K562 (cell line): ENCODE results near the gene BCAN. TPM values are rescaled to one million over a fixed set of nuclear protein-coding genes. Genes with fewer than 3 reads are reported as not detected.

Experiments
- ARID3A ChIP-seq: IDR thresholded peaks from 2 replicates; pipeline ENCODE4 v1.6.1; 2012; ENCODE audit warnings: low read depth, low read length, improper control_type of control experiment, borderline replicate concordance
- BMI1 ChIP-seq: fragments of 150-350 bp; IDR thresholded peaks from 2 replicates; pipeline ENCODE4 v1.6.1; 2014; ENCODE audit warnings: low read length
- CAMTA2 ChIP-seq: fragments of 250-450 bp; sonication (Bioruptor Pico); conservative IDR thresholded peaks from 2 replicates; pipeline ENCODE4 v1.5.1; 2022
- CC2D1A ChIP-seq: fragments of 450-650 bp; IDR thresholded peaks from 2 replicates; pipeline ENCODE4 v1.6.1; 2017; ENCODE audit warnings: mild to moderate bottlenecking
- GABPB1 ChIP-seq: sonication (generic); formaldehyde crosslinking; IDR thresholded peaks from 2 replicates; pipeline ENCODE4 v1.8.0; 2022; ENCODE audit warnings: mild to moderate bottlenecking, missing genetic modification reagents
- GTF2E2 ChIP-seq: fragments of 200-800 bp; sonication (Bioruptor generic); IDR thresholded peaks from 2 replicates; pipeline ENCODE4 v1.6.1; 2016; ENCODE audit warnings: missing genetic modification characterization, missing compliant biosample characterization
- HNRNPLL ChIP-seq: fragments of 200-400 bp; formaldehyde crosslinking; IDR thresholded peaks from 2 replicates; pipeline ENCODE4 v1.6.1; 2017; ENCODE audit warnings: low read length, low read depth, mild to moderate bottlenecking; ENCODE audit not compliant: poor library complexity, severe bottlenecking
- ILK ChIP-seq: fragments of 450-650 bp; IDR thresholded peaks from 2 replicates; pipeline ENCODE4 v1.6.1; 2016; ENCODE audit warnings: missing genetic modification characterization, low read depth, mild to moderate bottlenecking, missing compliant biosample characterization, moderate library complexity, borderline replicate concordance
- JUND ChIP-seq, 2 experiments: IDR thresholded peaks; 2 replicates in 1 of 2; 3 replicates in 1 of 2; pipeline ENCODE4 v1.6.1; 2011; ENCODE audit warnings: borderline replicate concordance in 2 of 2, low read depth in 2 of 2, low read length in 2 of 2, improper control_type of control experiment in 1 of 2, missing biosample characterization in 1 of 2, missing genetic modification characterization in 1 of 2, missing genetic modification reagents in 1 of 2
- KDM5B ChIP-seq: fragments of 200-600 bp; sonication (generic); IDR thresholded peaks from 2 replicates; pipeline ENCODE4 v1.6.1; 2012; ENCODE audit warnings: low read depth, mild to moderate bottlenecking, moderate library complexity, low read length, control low read depth, inconsistent platforms; ENCODE audit not compliant: insufficient replicate concordance
- MAZ ChIP-seq, 2 experiments: fragments of 450-650 bp in 1 of 2; sonication (generic) in 1 of 2; formaldehyde crosslinking; IDR thresholded peaks in 1 of 2; conservative IDR thresholded peaks in 1 of 2; 2 replicates each; pipeline versions ENCODE4 v1.4.0 to v1.5.0; 2020; ENCODE audit warnings: mild to moderate bottlenecking in 1 of 2, missing genetic modification reagents in 1 of 2
- MEF2A ChIP-seq: IDR thresholded peaks from 2 replicates; pipeline ENCODE4 v1.6.1; 2011; ENCODE audit warnings: low read depth, mild to moderate bottlenecking, low read length, moderate library complexity; ENCODE audit not compliant: control insufficient read depth
- NFRKB ChIP-seq: fragments of 450-650 bp; IDR thresholded peaks from 2 replicates; pipeline ENCODE4 v1.6.1; 2016; ENCODE audit warnings: low read depth
- PHF20 ChIP-seq: fragments of 450-650 bp; IDR thresholded peaks from 2 replicates; pipeline ENCODE4 v1.6.1; 2018; ENCODE audit not compliant: partially characterized antibody
- POU5F1 ChIP-seq: fragments of 150-350 bp; IDR thresholded peaks from 2 replicates; pipeline ENCODE4 v1.6.1; 2014; ENCODE audit warnings: borderline replicate concordance, low read length, low read depth, mild to moderate bottlenecking; ENCODE audit not compliant: partially characterized antibody
- RBBP5 ChIP-seq: fragments of 200-600 bp; sonication (generic); IDR thresholded peaks from 2 replicates; pipeline ENCODE4 v1.6.1; 2012; ENCODE audit warnings: borderline replicate concordance, mild to moderate bottlenecking, low read length, control low read depth, inconsistent platforms; ENCODE audit not compliant: insufficient read depth, poor library complexity, severe bottlenecking
- RUNX1 ChIP-seq: sonication (generic); IDR thresholded peaks from 2 replicates; pipeline ENCODE4 v1.6.1; 2016; ENCODE audit warnings: antibody characterized with exemption, low read depth
- SAP30 ChIP-seq: fragments of 200-600 bp; sonication (generic); IDR thresholded peaks from 2 replicates; pipeline ENCODE4 v1.6.1; 2012; ENCODE audit warnings: borderline replicate concordance, low read depth, mild to moderate bottlenecking, moderate library complexity, low read length, control low read depth, inconsistent platforms; ENCODE audit not compliant: insufficient read depth, poor library complexity, severe bottlenecking
- SOX6 ChIP-seq: fragments of 450-650 bp; IDR thresholded peaks from 2 replicates; pipeline ENCODE4 v1.6.1; 2014; ENCODE audit warnings: mild to moderate bottlenecking
- TAF7 ChIP-seq: fragments of 450-650 bp; IDR thresholded peaks from 2 replicates; pipeline ENCODE4 v1.6.1; 2016; ENCODE audit warnings: missing genetic modification characterization, missing compliant biosample characterization
- TEAD1 ChIP-seq, 2 experiments: fragments of 450-650 bp in 1 of 2; sonication (generic) in 1 of 2; formaldehyde crosslinking; IDR thresholded peaks; 2 replicates each; pipeline versions ENCODE4 v1.4.0 to v1.8.0; 2020 to 2022; ENCODE audit warnings: mild to moderate bottlenecking in 2 of 2, missing genetic modification reagents in 1 of 2
- TRIM24 ChIP-seq, 2 experiments: fragments of 450-650 bp; IDR thresholded peaks; 2 replicates each; pipeline ENCODE4 v1.6.1; 2016
- ZNF232 ChIP-seq: sonication (generic); formaldehyde crosslinking; IDR thresholded peaks from 2 replicates; pipeline ENCODE4 v1.8.0; 2022; ENCODE audit warnings: mild to moderate bottlenecking, missing genetic modification reagents
- ZNF79 ChIP-seq: fragments of 250-450 bp; sonication (Bioruptor Pico); IDR thresholded peaks from 2 replicates; pipeline ENCODE4 v1.4.0; 2020; ENCODE audit warnings: low read depth, mild to moderate bottlenecking, moderate library complexity
- polyA plus RNA-seq, 8 experiments: library from polyadenylated mRNA; depleted of rRNA in 4 of 8; stranded (reverse) in 5 of 8; unstranded in 3 of 8; fragments of >200 nt; fragmentation: Nextera tagmentation in 2 of 8; fragmentation: Illumina TruSeq in 1 of 8; extraction: Ambion mirVana in 2 of 8; extraction: Trizol in 1 of 8; gene quantifications; 2 replicates each; pipeline versions ENCODE4 v1.2.1 to v1.2.3, GENCODE V29; 2011 to 2014; ENCODE audit warnings: inconsistent platforms in 1 of 8, missing spikeins in 1 of 8
- total RNA-seq, 7 experiments: library from RNA; depleted of rRNA in 6 of 7; stranded (reverse); fragments of >200 nt in 6 of 7; fragmentation: Illumina TruSeq in 2 of 7; extraction: Trizol in 2 of 7; gene quantifications; 2 replicates each; pipeline versions ENCODE4 v1.2.1 to v1.2.3, GENCODE V29; 2011 to 2021; ENCODE audit warnings: low replicate concordance in 1 of 7

The BCAN gene
- total and polyA plus RNA-seq, 9 of the 15 experiments (the other 6 are each of a cell fraction or from before 2014, with no cell fraction given), result 0.04 to 0.33 (median 0.14) TPM; not detected in 5

GRCh38 chr1:156623946-156624813, 17.7 kb upstream of the BCAN start (continued):
- TF ChIP-seq RUNX1 (peak; percentile 42; the same call in 1 of the 2 replicates), CC2D1A (no peak), TEAD1 (CRISPR knock-in tag; IDR thresholded peaks at IDR 0.05) (no peak), JUND (IDR thresholded peaks at IDR 0.05; ENCODE audit: borderline replicate concordance, low read depth, low read length) (peak; percentile 52), JUND (tag; IDR thresholded peaks at IDR 0.05; ENCODE audit: borderline replicate concordance, low read depth, low read length) (peak; percentile 9; the same call in 1 of the 3 replicates), ZNF79 (CRISPR knock-in tag) (no peak), MAZ (CRISPR knock-in tag; conservative IDR thresholded peaks at IDR 0.05 in 1 of 2, IDR thresholded peaks at IDR 0.05 in 1 of 2) (peak in 1 of 2 experiments; percentile 81; a peak in 3 of 4 replicates), CAMTA2 (CRISPR knock-in tag) (no peak), GABPB1 (CRISPR knock-in tag) (peak; percentile 69; the same call in 1 of the 2 replicates), TRIM24 (IDR thresholded peaks at IDR 0.05) (0 out of 4 replicates have a peak, but pooled peaks of 1 of the 2 experiments have one; percentile 8), RBBP5 (peak; percentile 83), KDM5B (peak; percentile 71), ZNF232 (CRISPR knock-in tag) (peak; percentile 71), NFRKB (0 out of 2 replicates have a peak, but pooled peaks have one; percentile 43), SAP30 (no peak), GTF2E2 (tag) (no peak), HNRNPLL (no peak), ILK (tag) (no peak), PHF20 (peak; percentile 83), MEF2A (no peak), BMI1 (no peak), POU5F1 (no peak), TAF7 (no peak), ARID3A (no peak), SOX6 (peak; percentile 30; the same call in 1 of the 2 replicates)
